VCaP (cell line): ENCODE measurements around the gene PMEPA1.

Experiments used
- H3K27ac ChIP-seq: fragments of 450-650 bp; 2 replicates; pipeline ENCODE4 v1.5.1; 2017
- CTCF ChIP-seq: fragments of 450-650 bp; conservative IDR thresholded peaks from 2 replicates; pipeline ENCODE4 v1.5.1; 2017; ENCODE audit warnings: mild to moderate bottlenecking, moderate library complexity

The PMEPA1 gene

GRCh38 chr20:57746201-57746600, 36.4 kb upstream of the PMEPA1 start:
- H3K27ac ChIP-seq: no peak overlapping the region
- no peak for TF ChIP-seq CTCF

- no peak for TF ChIP-seq CTCF
- peak overlapping the region; percentile 6; the same call in 1 of the 2 replicates for H3K27ac ChIP-seq
Measured at GRCh38 chr20:57744206-57744605, 34.4 kb upstream of the PMEPA1 start.

- TF ChIP-seq CTCF: no peak
- H3K27ac ChIP-seq: peak overlapping the region; percentile 6; the same call in 1 of the 2 replicates
Measured at GRCh38 chr20:57743450-57744095, 33.8 kb upstream of the PMEPA1 start.

GRCh38 chr20:57742507-57743181, 32.8 kb upstream of the PMEPA1 start:
- H3K27ac ChIP-seq: peak overlapping the region; percentile 6; the same call in 1 of the 2 replicates
- TF ChIP-seq CTCF: no peak

GRCh38 chr20:57738484-57738883, 28.7 kb upstream of the PMEPA1 start:
- H3K27ac ChIP-seq: peak overlapping the region; percentile 67
- no peak for TF ChIP-seq CTCF

GRCh38 chr20:57738053-57738452, 28.2 kb upstream of the PMEPA1 start:
- no peak for TF ChIP-seq CTCF

GRCh38 chr20:57737349-57737748, 27.5 kb upstream of the PMEPA1 start:
- peak overlapping the region; percentile 67 for H3K27ac ChIP-seq
- no peak for TF ChIP-seq CTCF

More at GRCh38 chr20:57738053-57738452, 28.2 kb upstream of the PMEPA1 start:
- H3K27ac ChIP-seq: peak overlapping the region; percentile 67
